ENCODE results near the gene NRG3.

NRG3 gene

GRCh38 chr10:82492647-82493046, 617.7 kb downstream of the NRG3 start:
- no peak overlapping the region for H3K4me3 ChIP-seq (ENCODE audit: low read length)
- H3K4me1 ChIP-seq (ENCODE audit: control insufficient read depth, insufficient read depth, low read length): no peaks in the 10 kb centered on the region
- no peak for DNase-seq (ENCODE audit: low read depth)
- H3K27me3 ChIP-seq (replicated peaks; ENCODE audit: control insufficient read depth, insufficient read depth, low read length): no peaks in the 10 kb centered on the region
- no peaks in the 10 kb centered on the region for H3K36me3 ChIP-seq (ENCODE audit: control insufficient read depth, insufficient read depth, low read length, severe bottlenecking)
- no peak overlapping the region for H3K9ac ChIP-seq (ENCODE audit: low read length)
- H3K9me3 ChIP-seq (ENCODE audit: control insufficient read depth, low read length): no peaks in the 10 kb centered on the region

- H3K27me3 ChIP-seq (replicated peaks; ENCODE audit: control insufficient read depth, insufficient read depth, low read length): no peaks in the 10 kb centered on the region
- H3K36me3 ChIP-seq (ENCODE audit: control insufficient read depth, insufficient read depth, low read length, severe bottlenecking): no peaks in the 10 kb centered on the region
- no peak overlapping the region for H3K9ac ChIP-seq (ENCODE audit: low read length)
- no peak for DNase-seq (ENCODE audit: low read depth)
- no peaks in the 10 kb centered on the region for H3K9me3 ChIP-seq (ENCODE audit: control insufficient read depth, low read length)
- H3K4me1 ChIP-seq (ENCODE audit: control insufficient read depth, insufficient read depth, low read length): no peaks in the 10 kb centered on the region
- no peak overlapping the region for H3K4me3 ChIP-seq (ENCODE audit: low read length)
Observed at GRCh38 chr10:82496114-82496513, 621.1 kb downstream of the NRG3 start.

- Histone ChIP-seq H3K4me1 (ENCODE audit: control insufficient read depth, insufficient read depth, low read length) (no peaks in the 10 kb centered on the region), H3K9ac (ENCODE audit: low read length) (no peak overlapping the region), H3K9me3 (ENCODE audit: control insufficient read depth, low read length) (no peaks in the 10 kb centered on the region), H3K36me3 (ENCODE audit: control insufficient read depth, insufficient read depth, low read length, severe bottlenecking) (no peaks in the 10 kb centered on the region), H3K4me3 (ENCODE audit: low read length) (no peak overlapping the region), H3K27me3 (replicated peaks; ENCODE audit: control insufficient read depth, insufficient read depth, low read length) (no peaks in the 10 kb centered on the region)
- no peak for DNase-seq (ENCODE audit: low read depth)
Observed at GRCh38 chr10:82497439-82497838, 622.4 kb downstream of the NRG3 start.

- Histone ChIP-seq H3K9me3 (ENCODE audit: control insufficient read depth, low read length) (no peaks in the 10 kb centered on the region), H3K9ac (ENCODE audit: low read length) (no peak overlapping the region)
Observed at GRCh38 chr10:82498976-82499375, 624.0 kb downstream of the NRG3 start.

GRCh38 chr10:82505009-82505408, 630.0 kb downstream of the NRG3 start:
- no peak overlapping the region for H3K9ac ChIP-seq (ENCODE audit: low read length)
- no peak for DNase-seq (ENCODE audit: low read depth)
- no peaks in the 10 kb centered on the region for H3K4me1 ChIP-seq (ENCODE audit: control insufficient read depth, insufficient read depth, low read length)

More at GRCh38 chr10:82498976-82499375, 624.0 kb downstream of the NRG3 start:
- Histone ChIP-seq H3K4me1 (ENCODE audit: control insufficient read depth, insufficient read depth, low read length) (no peaks in the 10 kb centered on the region), H3K4me3 (ENCODE audit: low read length) (no peak overlapping the region), H3K36me3 (ENCODE audit: control insufficient read depth, insufficient read depth, low read length, severe bottlenecking) (no peaks in the 10 kb centered on the region), H3K27me3 (replicated peaks; ENCODE audit: control insufficient read depth, insufficient read depth, low read length) (no peaks in the 10 kb centered on the region)
- DNase-seq (ENCODE audit: low read depth): no peak

GRCh38 chr10:82506680-82507376, 631.8 kb downstream of the NRG3 start:
- H3K36me3 ChIP-seq (ENCODE audit: control insufficient read depth, insufficient read depth, low read length, severe bottlenecking): no peaks in the 10 kb centered on the region
- H3K9me3 ChIP-seq (ENCODE audit: control insufficient read depth, low read length): no peaks in the 10 kb centered on the region
- H3K27me3 ChIP-seq (replicated peaks; ENCODE audit: control insufficient read depth, insufficient read depth, low read length): no peaks in the 10 kb centered on the region
- no peak for DNase-seq (ENCODE audit: low read depth)
- no peak overlapping the region for H3K4me3 ChIP-seq (ENCODE audit: low read length)
- H3K4me1 ChIP-seq (ENCODE audit: control insufficient read depth, insufficient read depth, low read length): no peaks in the 10 kb centered on the region
- no peak overlapping the region for H3K9ac ChIP-seq (ENCODE audit: low read length)

More at GRCh38 chr10:82505009-82505408, 630.0 kb downstream of the NRG3 start:
- H3K9me3 ChIP-seq (ENCODE audit: control insufficient read depth, low read length): no peaks in the 10 kb centered on the region
- H3K36me3 ChIP-seq (ENCODE audit: control insufficient read depth, insufficient read depth, low read length, severe bottlenecking): no peaks in the 10 kb centered on the region
- no peak overlapping the region for H3K4me3 ChIP-seq (ENCODE audit: low read length)
- no peaks in the 10 kb centered on the region for H3K27me3 ChIP-seq (replicated peaks; ENCODE audit: control insufficient read depth, insufficient read depth, low read length)

- Histone ChIP-seq H3K27me3 (replicated peaks; ENCODE audit: control insufficient read depth, insufficient read depth, low read length) (no peaks in the 10 kb centered on the region), H3K36me3 (ENCODE audit: control insufficient read depth, insufficient read depth, low read length, severe bottlenecking) (no peaks in the 10 kb centered on the region), H3K9me3 (ENCODE audit: control insufficient read depth, low read length) (no peaks in the 10 kb centered on the region), H3K4me1 (ENCODE audit: control insufficient read depth, insufficient read depth, low read length) (no peaks in the 10 kb centered on the region), H3K9ac (ENCODE audit: low read length) (no peak overlapping the region), H3K4me3 (ENCODE audit: low read length) (no peak overlapping the region)
- no peak for DNase-seq (ENCODE audit: low read depth)
Observed at GRCh38 chr10:82515256-82515655, 640.3 kb downstream of the NRG3 start.

- H3K9me3 ChIP-seq (ENCODE audit: control insufficient read depth, low read length): no peaks in the 10 kb centered on the region
- no peaks in the 10 kb centered on the region for H3K36me3 ChIP-seq (ENCODE audit: control insufficient read depth, insufficient read depth, low read length, severe bottlenecking)
- DNase-seq (ENCODE audit: low read depth): no peak
Observed at GRCh38 chr10:82529062-82529461, 654.1 kb downstream of the NRG3 start.

GRCh38 chr10:82535457-82535856, 660.5 kb downstream of the NRG3 start:
- Histone ChIP-seq H3K9ac (ENCODE audit: low read length) (no peak overlapping the region), H3K4me3 (ENCODE audit: low read length) (no peak overlapping the region), H3K27me3 (replicated peaks; ENCODE audit: control insufficient read depth, insufficient read depth, low read length) (no peaks in the 10 kb centered on the region), H3K9me3 (ENCODE audit: control insufficient read depth, low read length) (no peaks in the 10 kb centered on the region), H3K4me1 (ENCODE audit: control insufficient read depth, insufficient read depth, low read length) (no peaks in the 10 kb centered on the region), H3K36me3 (ENCODE audit: control insufficient read depth, insufficient read depth, low read length, severe bottlenecking) (no peaks in the 10 kb centered on the region)
- DNase-seq (ENCODE audit: low read depth): no peak

More at GRCh38 chr10:82529062-82529461, 654.1 kb downstream of the NRG3 start:
- Histone ChIP-seq H3K4me1 (ENCODE audit: control insufficient read depth, insufficient read depth, low read length) (no peaks in the 10 kb centered on the region), H3K27me3 (replicated peaks; ENCODE audit: control insufficient read depth, insufficient read depth, low read length) (no peaks in the 10 kb centered on the region), H3K9ac (ENCODE audit: low read length) (no peak overlapping the region), H3K4me3 (ENCODE audit: low read length) (no peak overlapping the region)

- Histone ChIP-seq H3K4me3 (ENCODE audit: low read length) (no peak overlapping the region), H3K9ac (ENCODE audit: low read length) (no peak overlapping the region), H3K36me3 (ENCODE audit: control insufficient read depth, insufficient read depth, low read length, severe bottlenecking) (no peaks in the 10 kb centered on the region), H3K4me1 (ENCODE audit: control insufficient read depth, insufficient read depth, low read length) (no peaks in the 10 kb centered on the region), H3K9me3 (ENCODE audit: control insufficient read depth, low read length) (no peaks in the 10 kb centered on the region), H3K27me3 (replicated peaks; ENCODE audit: control insufficient read depth, insufficient read depth, low read length) (no peaks in the 10 kb centered on the region)
- no peak for DNase-seq (ENCODE audit: low read depth)
Observed at GRCh38 chr10:82536668-82537067, 661.7 kb downstream of the NRG3 start.

- Histone ChIP-seq H3K9me3 (ENCODE audit: control insufficient read depth, low read length) (no peaks in the 10 kb centered on the region), H3K36me3 (ENCODE audit: control insufficient read depth, insufficient read depth, low read length, severe bottlenecking) (no peaks in the 10 kb centered on the region), H3K4me3 (ENCODE audit: low read length) (no peak overlapping the region), H3K27me3 (replicated peaks; ENCODE audit: control insufficient read depth, insufficient read depth, low read length) (no peaks in the 10 kb centered on the region), H3K9ac (ENCODE audit: low read length) (no peak overlapping the region), H3K4me1 (ENCODE audit: control insufficient read depth, insufficient read depth, low read length) (no peaks in the 10 kb centered on the region)
- no peak for DNase-seq (ENCODE audit: low read depth)
Observed at GRCh38 chr10:82538272-82538671, 663.3 kb downstream of the NRG3 start.

GRCh38 chr10:82543631-82544030, 668.6 kb downstream of the NRG3 start:
- Histone ChIP-seq H3K9ac (ENCODE audit: low read length) (no peak overlapping the region), H3K4me3 (ENCODE audit: low read length) (no peak overlapping the region), H3K4me1 (ENCODE audit: control insufficient read depth, insufficient read depth, low read length) (no peaks in the 10 kb centered on the region), H3K27me3 (replicated peaks; ENCODE audit: control insufficient read depth, insufficient read depth, low read length) (no peaks in the 10 kb centered on the region), H3K36me3 (ENCODE audit: control insufficient read depth, insufficient read depth, low read length, severe bottlenecking) (no peaks in the 10 kb centered on the region), H3K9me3 (ENCODE audit: control insufficient read depth, low read length) (no peaks in the 10 kb centered on the region)
- no peak for DNase-seq (ENCODE audit: low read depth)
